Activated effector memory CD4-positive, alpha-beta T cell treated with Interleukin-2 at 50 U/mL for 16 hours (primary cell): ENCODE measurements around the gene ORAI3.
"Not testable (repeated sequence)": the region's sequence is repeated elsewhere in the genome, so short reads cannot be mapped to it uniquely, and the experiment has no call there.

ENCODE experiments used
- DNase-seq: peaks from one replicate; pipeline ENCODE4 v3.0.0-alpha.2; 2020

ORAI3 gene

DNA sequence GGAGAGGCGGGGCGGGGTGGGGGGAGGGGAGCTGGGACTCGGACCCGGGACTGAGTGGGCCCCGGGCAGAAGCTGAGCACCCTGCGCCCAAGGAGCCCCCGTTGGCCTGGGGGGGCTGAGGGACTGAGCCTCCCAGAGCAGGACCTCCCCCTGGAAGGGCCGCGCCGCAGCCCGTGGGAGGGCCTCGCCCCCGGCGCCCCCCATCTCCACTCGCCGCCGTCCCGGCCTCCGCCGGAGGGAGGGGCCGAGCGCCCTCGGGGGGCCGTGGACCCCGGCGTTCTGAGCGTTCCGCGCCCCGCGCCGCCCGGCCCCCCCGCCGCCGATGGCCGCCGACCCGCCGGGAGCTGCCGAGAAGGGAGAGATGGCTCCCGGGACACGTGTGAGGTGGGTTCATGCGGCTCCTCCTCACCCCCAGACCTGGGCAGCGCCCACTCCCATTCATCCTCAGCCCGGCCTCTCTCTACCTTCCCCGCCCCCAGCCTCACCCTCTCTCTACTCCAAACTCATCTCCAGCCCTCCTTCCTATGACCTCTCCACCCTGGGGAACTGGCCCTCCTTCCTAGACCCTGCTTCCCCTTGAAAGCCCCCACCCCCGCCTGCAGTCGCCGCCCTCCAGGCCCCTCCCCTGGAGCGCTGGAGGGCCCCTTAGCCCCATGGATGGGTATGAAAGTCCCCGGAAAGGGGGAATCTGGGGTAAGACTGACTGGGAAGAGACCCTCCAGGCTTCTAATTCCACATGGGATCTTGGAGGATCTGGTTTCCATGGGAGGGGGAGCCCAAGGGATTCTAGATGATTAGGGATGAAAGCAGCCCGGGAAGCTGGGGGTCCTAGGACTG is 24.6 kb upstream of the ORAI3 start:
- DNase-seq: no peak

DNA sequence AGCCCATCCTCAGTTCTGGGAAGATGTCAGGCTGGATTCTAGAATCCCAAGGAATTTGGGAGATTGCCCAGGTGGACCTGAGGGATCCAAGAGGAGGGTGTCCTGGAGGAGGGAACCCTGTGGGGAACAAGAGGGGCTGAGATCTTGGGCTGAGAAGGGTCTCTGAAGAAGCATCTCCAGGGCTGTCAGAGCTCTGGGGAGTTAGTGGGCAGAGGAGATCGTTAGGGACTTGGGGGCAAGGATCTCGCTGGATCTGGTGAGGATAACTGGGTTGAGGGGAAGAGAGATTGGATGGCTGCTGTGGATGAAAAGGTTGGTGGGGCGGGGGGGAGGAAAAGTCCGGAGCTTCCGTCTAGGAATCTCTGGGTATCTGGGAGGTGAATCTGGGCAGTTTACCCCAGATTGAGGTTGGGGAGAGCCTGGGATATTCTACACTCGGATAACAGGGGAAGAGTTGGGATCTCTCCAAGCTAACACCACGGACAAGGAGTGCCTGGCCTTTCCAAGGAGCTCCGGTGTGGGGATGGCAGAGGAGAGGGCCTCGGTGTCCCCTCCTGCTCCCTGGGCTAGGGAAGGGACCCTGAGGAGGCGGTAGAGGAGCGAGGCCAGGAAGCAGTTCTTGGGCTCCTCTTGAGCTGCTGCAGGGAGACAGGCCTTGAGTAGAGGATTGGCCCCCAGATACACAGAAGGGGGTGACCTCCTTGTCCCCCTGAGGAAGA is 23.8 kb upstream of the ORAI3 start:
- DNase-seq: no peak

DNA sequence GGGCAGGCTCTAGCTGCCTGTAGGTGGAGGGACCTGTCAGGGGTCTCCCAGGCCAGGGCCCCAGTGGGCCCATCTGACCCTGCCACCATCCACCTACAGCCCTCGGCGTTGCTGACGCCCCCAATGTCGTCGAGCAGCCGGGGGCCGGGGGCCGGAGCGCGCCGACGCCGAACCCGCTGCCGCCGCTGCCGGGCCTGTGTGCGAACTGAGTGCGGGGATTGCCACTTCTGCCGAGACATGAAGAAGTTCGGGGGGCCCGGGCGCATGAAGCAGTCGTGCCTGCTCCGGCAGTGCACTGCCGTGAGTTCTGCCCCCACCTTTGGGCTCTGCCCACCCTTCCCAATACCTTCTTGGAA is 23.3 kb upstream of the ORAI3 start:
- no peak for DNase-seq

DNA sequence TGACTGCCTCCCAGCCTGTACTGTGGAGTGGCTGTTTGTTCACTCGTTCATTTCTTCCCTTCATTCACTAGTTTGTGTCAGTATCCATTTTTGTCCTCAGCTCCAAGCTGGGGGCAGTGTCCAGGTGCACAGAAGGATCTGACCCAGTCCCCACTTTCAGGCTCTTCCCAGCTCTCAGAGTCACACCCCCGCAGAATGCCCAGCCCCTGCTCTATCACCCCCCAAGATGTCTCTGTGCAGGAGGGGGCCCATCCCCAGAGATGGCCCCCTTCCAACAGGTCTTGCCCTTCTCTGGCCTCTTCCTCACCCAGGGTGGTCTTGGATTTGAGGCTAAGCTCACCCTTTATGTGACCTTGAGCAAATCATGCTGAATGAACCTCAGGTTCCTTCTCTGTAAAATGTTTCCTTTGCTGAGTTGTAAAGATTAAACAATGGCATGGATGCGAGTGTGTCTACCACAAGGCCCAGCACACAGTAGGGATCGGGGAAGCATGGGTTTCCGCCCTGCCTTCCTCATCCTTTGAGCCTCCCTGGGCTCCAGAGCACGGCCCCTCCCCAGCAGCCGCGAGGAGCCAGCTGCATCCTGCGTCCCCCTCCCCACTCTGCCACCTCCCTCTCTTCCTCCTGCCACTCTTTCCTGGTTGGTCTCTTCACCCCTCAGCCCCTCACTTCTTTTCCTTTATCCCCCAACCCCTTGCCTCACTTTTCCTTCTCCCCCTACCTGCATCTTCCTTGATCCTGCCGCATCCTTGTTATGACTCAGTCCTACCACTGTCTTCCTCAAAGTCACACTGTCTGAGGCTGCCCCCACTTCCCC is 22.7 kb upstream of the ORAI3 start:
- no peak for DNase-seq

- no peak for DNase-seq
These were observed 21.7 kb upstream of the ORAI3 start for GRCh38 chr16:30926937-30927788.

GRCh38 chr16:30927789-30928378 is 21.0 kb upstream of the ORAI3 start:
- DNase-seq: no peak

DNA sequence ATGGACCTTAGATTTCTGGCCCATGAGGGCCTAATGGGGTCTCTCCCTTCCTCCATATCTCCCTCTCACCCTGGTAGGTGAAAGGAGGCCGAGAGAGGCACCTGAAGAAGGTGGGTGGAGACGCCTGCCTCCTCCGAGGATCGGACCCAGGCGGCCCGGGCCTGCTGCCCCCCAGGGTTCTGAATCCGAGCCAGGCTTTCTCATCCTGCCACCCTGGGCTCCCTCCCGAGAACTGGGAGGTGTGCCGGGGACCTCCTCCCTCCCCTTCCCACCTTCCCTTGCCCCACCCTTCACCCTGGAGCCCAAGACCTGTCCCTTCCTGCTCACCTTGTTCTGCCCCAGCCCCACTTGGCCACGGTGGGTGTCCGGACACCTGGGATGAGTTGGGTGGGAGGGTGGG is 20.5 kb upstream of the ORAI3 start:
- DNase-seq: no peak

GRCh38 chr16:30929167-30929566 is 19.7 kb upstream of the ORAI3 start:
- DNase-seq: no peak

DNA sequence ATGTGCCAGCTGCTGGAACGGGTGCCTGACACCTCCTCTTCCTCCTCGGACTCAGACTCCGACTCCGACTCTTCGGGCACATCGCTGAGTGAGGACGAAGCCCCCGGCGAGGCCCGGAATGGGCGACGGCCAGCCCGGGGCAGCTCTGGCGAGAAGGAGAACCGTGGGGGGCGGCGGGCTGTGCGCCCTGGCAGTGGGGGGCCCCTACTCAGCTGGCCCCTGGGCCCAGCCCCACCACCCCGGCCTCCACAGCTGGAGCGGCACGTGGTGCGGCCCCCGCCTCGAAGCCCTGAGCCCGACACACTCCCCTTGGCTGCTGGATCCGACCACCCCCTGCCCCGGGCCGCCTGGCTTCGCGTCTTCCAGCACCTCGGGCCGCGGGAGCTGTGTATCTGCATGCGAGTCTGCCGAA is 18.7 kb upstream of the ORAI3 start:
- no peak for DNase-seq

DNA sequence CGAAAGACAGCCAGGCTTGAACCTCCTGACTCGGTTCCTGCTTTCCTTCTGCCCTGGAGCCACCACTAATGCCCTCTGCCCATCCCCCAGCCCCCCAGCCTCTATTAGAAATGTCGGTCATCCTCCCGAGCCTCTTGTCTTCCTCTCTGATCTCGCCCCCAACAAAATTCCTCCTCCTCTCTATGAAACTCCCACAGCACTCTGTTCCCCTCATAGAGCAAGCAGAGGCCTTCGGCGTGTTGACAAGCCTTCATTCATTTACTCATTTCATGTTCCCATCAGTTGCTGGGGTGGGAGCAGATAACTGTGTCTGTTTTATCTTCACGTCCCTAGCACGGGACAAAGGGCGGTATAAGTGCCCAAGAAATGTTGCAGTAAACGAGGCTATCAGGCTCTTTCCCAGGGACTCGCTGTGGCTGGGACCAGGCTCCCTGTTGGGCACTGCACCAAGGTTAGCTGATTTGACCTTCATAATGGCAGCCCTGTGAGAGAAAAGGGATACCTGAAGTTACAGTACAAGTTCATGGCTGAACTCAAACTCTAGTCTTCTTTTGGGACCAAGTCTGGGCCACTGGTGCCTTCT is 17.7 kb upstream of the ORAI3 start:
- DNase-seq: no peak

- no peak for DNase-seq
These were observed 13.9 kb upstream of the ORAI3 start for GRCh38 chr16:30934827-30935557.

DNA sequence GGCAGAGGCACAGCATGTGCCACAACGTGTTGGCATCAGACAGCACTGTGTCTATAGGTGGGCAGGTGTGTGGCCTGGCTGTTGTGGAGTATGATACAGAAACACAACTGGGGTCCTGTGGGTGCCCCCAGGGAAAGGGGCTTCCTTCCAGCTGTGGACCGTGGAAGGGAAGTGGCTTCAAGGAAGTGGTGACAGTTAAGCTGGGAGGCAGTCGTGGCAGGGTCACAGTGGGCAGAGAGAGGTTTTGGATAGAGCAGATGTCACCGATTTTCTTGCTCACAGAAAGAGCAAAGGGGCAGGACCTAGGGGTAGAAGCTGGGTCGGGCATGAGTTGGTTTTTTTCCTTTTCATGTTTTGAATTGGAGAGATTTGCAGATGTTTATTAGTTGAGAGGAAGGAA is 11.2 kb upstream of the ORAI3 start:
- DNase-seq: no peak

- not testable (repeated sequence) for DNase-seq
These were observed 9.3 kb upstream of the ORAI3 start for GRCh38 chr16:30939571-30939970.

- DNase-seq: peak; percentile 44
These were observed 7.1 kb upstream of the ORAI3 start for GRCh38 chr16:30941600-30942425.

DNA sequence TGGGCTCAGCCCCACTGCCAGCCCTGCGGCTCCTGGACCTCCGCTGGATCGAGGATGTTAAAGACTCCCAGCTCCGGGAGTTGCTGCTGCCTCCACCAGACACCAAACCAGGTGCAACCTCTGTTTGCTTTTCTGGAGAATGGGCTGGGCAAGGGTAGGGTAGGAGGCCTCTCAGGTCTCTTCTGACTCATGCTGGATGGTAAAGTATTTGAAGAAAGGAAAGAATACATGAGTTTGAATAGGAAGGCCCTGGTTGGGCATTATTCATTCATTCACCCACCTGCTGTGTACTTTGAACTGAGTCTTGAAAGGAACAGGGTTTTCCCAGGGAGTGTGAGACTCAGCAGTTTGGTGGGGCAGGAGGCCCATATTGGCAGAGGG is 6.5 kb upstream of the ORAI3 start:
- no peak for DNase-seq

- no peak for DNase-seq
These were observed 4.5 kb upstream of the ORAI3 start for GRCh38 chr16:30944352-30944751.

GRCh38 chr16:30946671-30947540 is 2.0 kb upstream of the ORAI3 start:
- DNase-seq: no peak

DNA sequence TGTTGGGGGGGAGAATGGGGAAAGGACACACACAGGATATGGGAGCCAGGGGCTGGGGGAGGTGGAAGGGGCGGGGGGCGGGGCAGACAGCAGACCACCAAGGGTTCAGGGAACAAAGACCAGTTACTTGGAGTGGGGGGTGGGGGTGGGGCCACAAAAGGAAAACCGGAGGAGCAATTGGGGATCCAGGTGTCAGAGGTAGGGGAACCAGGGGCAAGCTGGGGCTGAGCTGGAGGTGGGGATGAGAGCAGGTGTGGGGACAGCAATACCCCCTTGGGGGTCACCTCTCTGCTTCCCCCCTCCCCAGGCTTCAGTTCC is 1.4 kb upstream of the ORAI3 start:
- DNase-seq: no peak
